ENCODE measurements around the gene SERINC3. TPM values are rescaled to one million over a fixed set of nuclear protein-coding genes. Genes with fewer than 3 reads are reported as not detected.

Gene SERINC3
- polyA plus RNA-seq, 4 donors = 69.2 to 78.7 (median 73.4) TPM

DNA sequence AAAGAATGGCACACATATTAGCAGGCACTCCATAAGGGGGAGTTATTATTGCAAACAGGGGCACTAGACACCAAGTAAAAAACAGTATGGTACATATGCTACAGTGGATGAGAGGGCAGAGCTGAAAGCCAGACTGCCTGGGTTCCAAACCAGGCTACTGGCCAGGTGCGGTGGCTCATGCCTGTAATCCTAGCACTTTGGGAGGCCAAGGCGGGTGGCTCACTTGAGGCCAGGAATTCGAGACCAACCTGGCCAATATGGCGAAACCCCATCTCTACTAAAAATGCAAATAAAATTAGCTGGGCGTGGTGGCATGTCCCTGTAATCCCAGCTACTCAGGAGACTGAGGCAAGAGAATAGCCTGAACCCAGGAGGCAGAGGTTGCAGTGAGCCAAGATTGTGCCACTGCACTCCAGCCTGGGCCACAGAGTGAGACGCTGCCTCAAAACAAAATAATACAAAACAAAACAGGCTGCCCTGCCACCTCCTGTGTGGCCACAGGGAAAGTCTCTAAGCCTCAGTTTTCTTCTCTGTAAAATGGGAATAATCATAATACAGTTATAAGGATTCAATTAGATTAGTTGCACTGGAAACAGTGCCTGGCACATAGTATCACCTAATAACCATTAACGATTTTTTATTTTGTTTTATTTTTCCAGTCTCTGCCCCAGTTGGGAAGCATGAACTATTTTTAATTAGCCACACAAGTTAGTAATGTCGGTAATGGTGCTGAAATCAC lies 53.7 kb downstream of the SERINC3 start:
- DNase-seq (ENCODE audit: low read depth in 4 of 4, low spot score in 3 of 4) = no peak

DNA sequence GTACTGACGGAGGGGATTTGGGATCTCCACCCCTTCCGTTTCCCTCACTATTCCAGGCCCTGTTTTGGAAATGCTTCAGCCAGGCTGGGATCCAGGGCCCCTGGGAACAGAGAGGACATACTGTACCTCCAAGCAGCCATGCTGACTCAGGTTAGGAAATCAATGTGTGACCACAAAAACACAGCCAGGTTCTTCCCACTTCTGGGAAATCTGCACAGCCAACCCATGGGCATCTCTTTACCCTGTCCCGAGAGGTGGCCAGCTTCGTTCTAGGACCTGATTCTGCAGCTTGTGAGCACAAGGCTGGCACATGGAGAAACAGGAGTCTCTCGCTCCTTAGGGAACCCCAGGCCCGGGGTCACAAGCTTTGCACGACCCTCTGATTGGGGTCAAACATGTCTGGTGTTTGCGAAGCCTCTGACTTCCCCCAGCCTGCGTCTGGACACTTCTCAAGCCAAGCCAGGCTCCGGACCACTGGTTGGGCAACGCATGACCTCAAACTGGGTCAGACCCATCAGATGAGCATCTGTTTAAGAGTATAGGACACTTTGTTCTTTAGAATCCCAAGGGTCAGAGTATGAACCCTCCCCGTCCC lies 54.5 kb downstream of the SERINC3 start:
- no peak for DNase-seq (ENCODE audit: low read depth in 4 of 4, low spot score in 3 of 4)

DNA sequence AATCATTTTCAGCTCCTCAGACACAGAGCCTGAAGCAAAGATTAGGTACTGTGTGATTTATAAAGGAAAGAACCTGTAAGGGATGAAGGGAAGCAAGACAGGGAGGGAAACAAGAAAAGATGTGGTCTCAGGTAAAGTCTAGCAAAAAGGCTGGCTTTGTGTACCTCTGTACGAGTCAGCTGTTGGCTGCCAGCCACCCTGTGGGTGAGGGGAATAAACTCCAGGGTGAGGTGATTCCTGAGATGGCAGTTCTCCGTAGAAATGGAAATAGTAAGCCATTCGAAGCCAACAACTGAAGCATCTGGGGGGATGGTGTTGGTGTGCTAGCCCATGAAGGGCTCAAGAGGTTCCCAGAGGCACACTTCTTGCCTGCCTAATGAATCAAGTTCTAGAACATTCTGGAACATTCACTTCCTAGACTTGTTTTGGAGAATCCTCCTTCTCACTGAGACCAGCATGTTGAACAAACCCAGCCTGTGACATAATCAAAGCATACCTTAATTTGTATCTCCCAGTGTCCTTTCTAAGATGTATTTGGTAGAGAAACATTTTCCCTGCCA lies 56.8 kb downstream of the SERINC3 start:
- DNase-seq (ENCODE audit: low read depth in 4 of 4, low spot score in 3 of 4) = no peak

DNA sequence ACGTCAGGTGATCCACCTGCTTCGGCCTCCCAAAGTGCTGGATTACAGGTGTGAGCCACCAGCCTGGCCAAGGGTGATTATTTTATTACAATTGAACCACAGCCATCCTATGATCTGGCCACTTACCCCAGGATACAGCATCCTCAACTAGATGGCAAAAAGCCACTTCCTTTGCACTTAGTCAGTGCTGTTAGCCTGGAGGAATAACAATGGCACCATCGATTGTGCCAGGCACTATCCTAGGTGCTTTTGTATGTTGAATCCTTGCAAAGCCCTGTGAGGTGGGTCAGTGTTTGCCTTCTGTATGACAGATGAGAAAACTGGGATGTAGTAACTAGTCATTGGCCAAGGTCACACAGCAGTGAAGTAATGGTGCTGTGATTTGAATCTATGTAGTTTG lies 57.4 kb downstream of the SERINC3 start:
- DNase-seq (ENCODE audit: low read depth in 4 of 4, low spot score in 3 of 4) = no peak

DNA sequence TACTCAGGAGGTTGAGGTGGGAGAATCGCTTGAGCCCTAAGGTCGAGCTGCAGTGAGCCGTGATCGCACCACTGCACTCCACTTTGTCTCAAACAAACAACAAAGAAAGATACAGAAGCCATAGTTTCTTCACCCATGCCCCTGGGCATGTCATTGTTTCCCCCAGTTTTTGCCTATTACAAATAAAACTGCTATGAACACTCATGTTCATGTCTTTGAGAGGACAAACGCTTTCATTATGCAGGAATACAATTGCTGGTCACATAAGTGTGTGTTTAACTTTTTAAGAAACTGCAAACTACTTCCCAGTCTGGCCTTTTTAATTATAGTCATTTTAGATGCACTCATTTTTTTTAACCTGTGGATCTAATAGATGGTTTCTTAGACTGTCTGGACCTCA lies 58.4 kb downstream of the SERINC3 start:
- DNase-seq (ENCODE audit: low read depth in 4 of 4, low spot score in 3 of 4) = no peak

DNA sequence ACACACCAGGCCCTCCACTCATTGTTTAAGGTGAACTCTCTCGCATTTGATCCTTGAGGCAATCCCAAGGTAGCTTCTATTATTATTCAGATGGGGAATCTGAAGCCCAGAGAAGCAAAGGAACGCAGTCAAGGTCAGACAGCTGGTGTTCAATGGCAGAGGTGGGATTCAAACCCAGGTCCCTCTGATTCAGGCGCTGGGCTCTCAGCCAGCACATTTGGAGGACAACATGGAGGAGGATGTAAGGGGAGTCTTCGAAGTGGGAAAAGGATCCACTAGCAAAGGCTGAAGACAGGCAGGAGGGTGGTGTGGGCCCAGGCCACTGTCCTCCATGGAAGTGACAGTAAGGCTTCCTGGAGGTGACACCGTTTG lies 60.1 kb downstream of the SERINC3 start:
- DNase-seq (ENCODE audit: low read depth in 4 of 4, low spot score in 3 of 4) = no peak

DNA sequence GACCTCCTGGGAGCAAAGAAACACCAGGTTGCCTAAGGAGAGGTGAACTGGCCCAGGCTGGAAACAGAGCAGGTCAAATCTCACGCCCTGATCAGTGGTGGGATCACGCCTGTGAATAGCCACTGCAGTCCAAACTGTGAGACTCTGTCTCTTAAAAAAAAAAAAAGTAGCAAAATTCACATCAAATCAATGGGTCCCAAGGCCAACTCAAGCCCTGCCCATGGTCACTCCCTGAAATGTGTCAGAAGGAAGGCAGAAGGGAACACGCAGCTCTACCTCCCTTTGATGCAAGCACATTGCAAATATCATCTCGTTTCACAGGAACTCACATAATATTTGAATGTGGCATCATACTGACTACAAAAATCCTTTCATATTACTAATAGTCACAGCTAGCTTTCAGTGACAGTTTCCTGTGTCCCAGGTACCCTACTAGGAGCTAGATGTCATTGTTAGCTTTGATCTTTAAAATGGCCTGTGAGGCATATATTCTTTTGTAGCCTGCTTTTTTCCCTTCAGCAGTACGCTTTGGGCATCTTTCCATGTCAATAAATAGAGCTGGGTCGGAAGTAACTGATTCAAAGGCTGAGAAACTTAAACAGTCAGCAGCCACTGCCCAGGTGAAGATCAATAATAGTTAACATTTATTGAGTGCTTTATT lies 60.6 kb downstream of the SERINC3 start:
- DNase-seq (ENCODE audit: low read depth in 4 of 4, low spot score in 3 of 4) = no peak

- no peak for DNase-seq (ENCODE audit: low read depth in 4 of 4, low spot score in 3 of 4)
Observed at GRCh38 chr20:44460795-44461141, 61.1 kb downstream of the SERINC3 start.

DNA sequence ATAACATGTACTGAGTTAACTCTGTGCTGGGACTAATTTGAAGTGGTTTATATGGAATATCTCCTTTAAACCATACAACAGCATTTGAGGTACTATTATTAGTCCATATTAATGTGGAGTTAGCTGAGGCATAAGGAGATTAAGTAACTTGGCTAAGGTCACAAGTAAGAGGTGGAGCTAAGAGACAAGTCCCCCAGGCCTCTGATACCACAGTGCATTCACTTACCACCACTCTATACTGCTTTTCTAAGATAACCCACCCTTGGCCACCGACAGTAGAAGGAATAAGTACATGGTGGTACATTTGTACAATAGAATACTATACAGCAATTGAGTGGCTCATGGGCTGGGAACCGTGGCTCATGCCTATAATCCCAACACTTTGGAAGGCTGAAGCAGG lies 62.6 kb downstream of the SERINC3 start:
- no peak for DNase-seq (ENCODE audit: low read depth in 4 of 4, low spot score in 3 of 4)

DNA sequence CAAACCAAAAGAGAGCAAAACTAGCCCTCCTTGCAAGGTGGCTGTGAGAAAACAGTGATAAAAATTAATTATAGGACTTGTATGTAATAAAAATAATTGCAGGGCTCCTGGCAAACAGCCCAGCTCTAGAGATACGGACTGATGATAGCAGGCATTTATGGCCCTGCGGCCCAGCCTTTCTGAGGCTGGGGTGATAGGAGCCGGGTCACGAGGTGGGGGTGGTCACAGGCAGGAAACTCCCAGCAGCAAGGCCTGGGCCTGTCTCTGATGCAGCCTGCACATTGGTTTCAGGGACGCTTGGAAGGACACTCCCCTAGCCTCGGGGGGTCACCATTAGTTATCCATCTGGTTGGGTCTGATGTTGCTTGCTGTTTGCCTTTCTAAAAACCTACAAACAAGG lies 64.9 kb downstream of the SERINC3 start:
- no peak for DNase-seq (ENCODE audit: low read depth in 4 of 4, low spot score in 3 of 4)

DNA sequence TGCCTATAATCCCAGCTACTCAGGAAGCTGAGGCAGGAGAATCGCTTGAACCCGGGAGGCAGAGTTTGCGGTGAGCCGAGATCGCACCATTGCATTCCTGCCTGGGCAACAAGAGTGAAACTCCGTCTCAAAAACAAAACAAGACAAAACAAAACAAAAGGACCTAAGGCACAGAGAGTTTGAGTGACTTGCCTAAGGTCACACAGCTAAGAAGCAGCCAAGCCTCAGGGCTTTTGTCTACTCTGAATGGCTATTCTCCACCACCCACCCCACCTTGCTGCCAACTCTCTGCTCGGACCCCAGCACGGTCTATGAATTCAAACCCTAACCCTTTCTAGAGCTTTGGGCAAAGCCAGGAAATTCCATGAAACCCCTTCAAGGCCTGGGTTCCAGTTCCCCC lies 65.3 kb downstream of the SERINC3 start:
- no peak for DNase-seq (ENCODE audit: low read depth in 4 of 4, low spot score in 3 of 4)

DNA sequence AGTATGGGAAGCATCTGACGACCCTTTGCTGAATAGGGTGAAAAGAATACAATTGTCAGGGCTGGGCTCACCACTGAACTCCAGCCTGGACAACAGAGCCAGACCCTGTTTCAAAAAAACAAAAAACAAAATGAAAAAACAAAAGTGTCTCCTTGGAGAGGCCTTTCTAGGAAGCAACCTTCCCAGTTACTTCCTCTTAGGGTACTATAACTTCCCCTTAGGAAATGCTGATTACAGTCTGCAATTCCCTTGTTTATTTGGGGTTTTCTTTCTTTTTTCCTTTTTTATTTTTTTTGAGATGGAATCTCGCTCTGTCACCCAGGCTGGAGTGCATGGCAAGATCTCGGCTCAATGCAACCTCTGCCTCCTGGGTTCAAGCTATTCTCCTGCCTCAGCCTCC lies 66.7 kb downstream of the SERINC3 start:
- DNase-seq (ENCODE audit: low read depth in 4 of 4, low spot score in 3 of 4) = no peak

DNA sequence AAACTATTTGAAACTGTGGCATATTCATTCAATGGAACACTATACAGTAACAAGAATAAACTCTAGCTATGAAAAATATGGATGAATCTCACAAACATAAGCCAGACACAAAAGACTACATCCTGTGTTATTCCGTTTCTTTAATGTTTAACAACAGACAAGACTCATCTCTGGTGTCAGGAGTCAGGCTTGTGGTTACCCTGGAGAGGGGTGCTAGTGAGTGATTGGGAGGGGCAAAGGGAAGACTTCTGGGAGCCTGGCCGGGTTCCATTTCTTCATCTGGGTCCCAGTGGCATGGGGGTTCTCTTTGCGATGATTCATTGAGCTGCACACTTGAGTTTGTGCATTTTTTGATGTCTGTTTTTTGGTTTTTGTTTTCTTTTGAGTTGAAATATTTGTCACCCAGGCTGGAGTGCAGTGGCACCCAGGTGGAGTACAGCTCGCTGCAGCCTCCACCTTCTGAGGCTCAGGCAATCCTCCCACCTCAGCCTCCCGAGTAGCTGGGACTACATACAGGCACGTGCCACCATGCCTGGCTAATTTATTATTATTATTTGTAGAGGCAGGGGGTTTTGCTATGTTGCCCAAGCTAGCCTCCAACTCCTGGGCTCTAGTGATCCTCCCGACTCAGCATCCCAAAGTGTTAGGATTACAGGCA lies 67.4 kb downstream of the SERINC3 start:
- DNase-seq (ENCODE audit: low read depth in 4 of 4, low spot score in 3 of 4) = no peak

DNA sequence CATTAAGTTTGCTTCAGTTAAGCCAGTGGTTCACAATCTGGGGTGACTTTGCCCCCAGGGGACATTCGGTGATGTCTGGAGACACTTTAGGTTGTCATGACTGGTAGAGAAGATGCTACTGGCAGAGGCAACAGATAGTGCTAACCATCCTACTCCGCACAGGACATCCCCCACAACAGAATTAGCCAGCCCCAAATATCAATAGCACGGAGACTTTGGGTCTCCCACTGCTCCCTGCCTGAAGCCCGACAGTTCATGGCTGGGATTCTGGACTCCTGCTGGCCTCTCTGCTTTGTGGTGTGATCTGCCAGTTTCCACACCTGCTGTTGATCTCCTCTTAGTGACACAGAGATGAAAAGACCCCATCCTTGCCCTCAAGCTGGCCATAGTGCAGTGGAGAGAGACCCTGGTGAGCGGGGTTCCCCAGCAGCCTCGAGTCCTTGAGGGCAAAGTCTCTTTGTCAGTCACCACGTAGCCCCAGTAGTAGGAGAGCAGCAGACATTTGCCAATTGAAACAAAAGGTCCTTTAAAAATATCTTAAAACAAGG lies 70.9 kb downstream of the SERINC3 start:
- DNase-seq (ENCODE audit: low read depth in 4 of 4, low spot score in 3 of 4) = no peak

DNA sequence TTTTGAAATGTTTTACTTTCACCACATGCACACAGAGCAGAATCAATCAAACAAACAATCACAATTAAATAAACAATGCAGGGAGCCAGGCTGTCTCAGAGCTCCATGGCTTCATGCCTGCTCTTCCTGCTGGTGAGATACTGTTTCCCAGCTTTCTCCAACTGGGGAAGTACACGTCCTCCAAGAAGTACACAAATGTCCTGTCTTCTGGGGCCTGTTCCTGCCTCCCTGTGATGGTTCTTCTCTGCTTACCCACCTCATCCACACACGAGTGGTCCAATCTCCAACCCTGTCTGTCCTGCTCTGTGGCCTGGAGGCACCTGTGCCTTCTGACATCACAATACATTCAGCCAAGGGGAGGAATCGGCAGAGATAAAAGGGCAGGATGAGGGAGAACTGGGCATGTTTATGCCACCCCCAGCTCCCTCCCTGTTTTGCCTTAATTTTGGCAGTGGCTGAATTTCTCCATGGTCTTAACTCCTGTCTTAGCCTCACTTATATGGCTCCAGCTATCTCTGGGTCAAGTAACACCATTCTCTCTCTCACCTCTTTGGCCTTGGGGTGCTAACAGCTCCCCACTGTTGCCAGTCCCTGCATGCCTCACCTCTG lies 71.5 kb downstream of the SERINC3 start:
- DNase-seq (ENCODE audit: low read depth in 4 of 4, low spot score in 3 of 4) = no peak

DNA sequence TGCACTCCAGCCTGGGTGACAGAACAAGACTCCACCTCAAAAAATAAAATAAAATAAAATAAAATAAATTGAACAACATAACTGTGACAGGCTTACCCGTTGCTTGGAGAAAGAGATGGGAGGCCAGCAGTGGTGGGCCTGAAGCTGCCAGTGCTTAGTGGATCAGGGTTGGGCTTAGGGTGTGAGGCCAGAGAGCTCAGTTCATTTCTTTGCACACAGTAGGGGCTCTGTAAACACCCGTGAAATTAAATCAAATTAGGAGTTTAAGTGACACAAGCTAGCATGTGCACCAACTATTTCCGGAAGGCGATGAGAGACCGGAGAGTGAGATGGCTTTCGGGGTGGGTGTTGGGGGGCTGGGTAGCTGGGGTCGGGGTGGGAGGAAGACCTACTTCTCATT lies 72.0 kb downstream of the SERINC3 start:
- DNase-seq (ENCODE audit: low read depth in 4 of 4, low spot score in 3 of 4) = no peak

DNA sequence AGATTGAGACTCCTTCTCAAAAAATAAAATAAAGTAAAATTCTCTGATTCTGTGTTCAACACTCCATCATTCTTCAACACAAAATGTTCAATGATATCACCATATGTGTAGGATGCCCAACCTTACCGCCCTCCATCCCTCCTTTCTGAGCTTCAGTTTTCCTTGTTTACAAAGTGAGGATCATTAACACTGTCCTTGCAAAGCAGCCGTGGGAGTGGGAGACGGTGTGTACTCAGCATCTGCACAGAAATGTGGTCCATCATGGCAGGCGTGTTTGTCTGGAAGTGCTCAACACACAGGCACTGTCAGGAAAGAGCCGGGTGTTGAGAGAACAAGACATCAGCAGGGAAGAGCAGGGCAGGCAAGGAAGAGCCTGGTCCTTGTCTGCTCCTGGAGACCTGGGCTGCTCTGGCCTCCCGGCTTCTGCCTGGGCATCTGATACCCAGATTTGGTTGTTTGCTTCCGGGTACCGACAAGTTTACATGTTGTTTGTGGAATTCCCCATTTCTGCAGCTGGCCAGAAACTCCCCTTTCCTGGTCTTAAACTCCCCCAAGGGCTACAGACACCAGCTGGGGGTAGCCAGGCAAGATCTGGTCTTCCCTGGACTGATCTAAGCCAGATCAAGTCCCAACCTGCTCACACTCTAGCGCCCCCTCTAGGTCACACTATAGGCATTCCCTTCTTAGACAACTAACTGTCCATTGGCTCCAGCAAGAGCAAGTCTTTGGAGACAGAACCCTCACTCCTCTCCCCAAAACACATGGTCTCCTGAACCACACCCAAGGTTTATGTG lies 72.9 kb downstream of the SERINC3 start:
- no peak for DNase-seq (ENCODE audit: low read depth in 4 of 4, low spot score in 3 of 4)

- DNase-seq (ENCODE audit: low read depth in 4 of 4, low spot score in 3 of 4) = no peak
Observed at GRCh38 chr20:44447827-44448419, 73.9 kb downstream of the SERINC3 start.
